Panc1 (cell line): ENCODE data around the gene SAYSD1.

Source experiments
- POLR2AphosphoS5 ChIP-seq: IDR thresholded peaks from 2 replicates; pipeline ENCODE4 v1.6.1; 2012; ENCODE audit warnings: mild to moderate bottlenecking, low read depth, low read length, moderate library complexity
- REST ChIP-seq, 2 experiments: IDR thresholded peaks; 2 replicates each; pipeline ENCODE4 v1.6.1; 2011 to 2012; ENCODE audit warnings: low read depth in 2 of 2, control low read depth in 1 of 2, low read length in 1 of 2, mild to moderate bottlenecking in 1 of 2, moderate library complexity in 1 of 2; ENCODE audit not compliant: insufficient read depth in 1 of 2
- TCF7L2 ChIP-seq: IDR thresholded peaks from 2 replicates; pipeline ENCODE4 v1.6.1; 2011; ENCODE audit warnings: mild to moderate bottlenecking, low read depth, low read length, inconsistent platforms
- TF ChIP-seq, protein P1 (sequence below): fragments of 450-650 bp; IDR thresholded peaks from 2 replicates; pipeline ENCODE4 v1.5.1; 2017; ENCODE audit warnings: mild to moderate bottlenecking

DNA sequence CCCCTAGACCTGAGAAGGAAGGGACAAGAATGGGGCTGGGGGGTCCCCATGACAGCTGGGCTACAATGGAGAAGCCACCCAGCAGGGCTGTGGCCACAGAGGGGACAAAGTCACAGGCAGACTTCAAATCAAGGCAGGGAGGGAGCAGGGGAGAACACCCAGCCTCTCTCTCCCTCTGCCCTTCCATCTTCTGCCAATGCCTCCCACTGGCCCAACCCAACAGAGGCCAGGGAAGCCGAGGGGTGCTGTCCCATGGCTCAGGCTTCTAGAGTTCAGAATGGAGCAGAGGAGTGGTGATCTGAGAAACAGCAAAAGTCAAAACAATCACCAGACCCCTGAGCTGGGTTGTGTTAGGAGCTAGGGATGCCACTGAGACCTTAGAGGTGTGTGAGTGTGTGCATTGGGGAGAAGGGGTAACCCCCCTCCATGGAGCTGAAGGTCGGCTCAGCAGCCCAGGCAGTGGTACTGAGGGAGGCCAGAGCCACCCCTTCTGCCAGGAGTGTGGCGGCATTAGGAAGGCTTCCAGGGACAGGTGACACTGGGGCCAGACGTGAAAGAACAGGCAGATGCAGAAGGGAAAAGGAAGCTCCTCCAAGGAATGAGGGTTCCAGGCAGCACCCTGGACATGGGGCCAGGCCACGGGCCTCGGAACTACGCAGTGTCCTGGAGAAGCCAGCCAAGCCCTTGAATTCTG is 54.4 kb downstream of the SAYSD1 start:
- TF ChIP-seq, protein P1, sequence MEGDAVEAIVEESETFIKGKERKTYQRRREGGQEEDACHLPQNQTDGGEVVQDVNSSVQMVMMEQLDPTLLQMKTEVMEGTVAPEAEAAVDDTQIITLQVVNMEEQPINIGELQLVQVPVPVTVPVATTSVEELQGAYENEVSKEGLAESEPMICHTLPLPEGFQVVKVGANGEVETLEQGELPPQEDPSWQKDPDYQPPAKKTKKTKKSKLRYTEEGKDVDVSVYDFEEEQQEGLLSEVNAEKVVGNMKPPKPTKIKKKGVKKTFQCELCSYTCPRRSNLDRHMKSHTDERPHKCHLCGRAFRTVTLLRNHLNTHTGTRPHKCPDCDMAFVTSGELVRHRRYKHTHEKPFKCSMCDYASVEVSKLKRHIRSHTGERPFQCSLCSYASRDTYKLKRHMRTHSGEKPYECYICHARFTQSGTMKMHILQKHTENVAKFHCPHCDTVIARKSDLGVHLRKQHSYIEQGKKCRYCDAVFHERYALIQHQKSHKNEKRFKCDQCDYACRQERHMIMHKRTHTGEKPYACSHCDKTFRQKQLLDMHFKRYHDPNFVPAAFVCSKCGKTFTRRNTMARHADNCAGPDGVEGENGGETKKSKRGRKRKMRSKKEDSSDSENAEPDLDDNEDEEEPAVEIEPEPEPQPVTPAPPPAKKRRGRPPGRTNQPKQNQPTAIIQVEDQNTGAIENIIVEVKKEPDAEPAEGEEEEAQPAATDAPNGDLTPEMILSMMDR = no peak
- TF ChIP-seq POLR2AphosphoS5 (no peak), TCF7L2 (no peak), REST (IDR thresholded peaks at IDR 0.05; ENCODE audit: insufficient read depth in 1 of 2, low read depth in 2 of 2, low read length in 1 of 2) (no peak)
